Ishikawa (cell line): Measurements from ENCODE around the gene LRFN3.

Experiments
- CEBPB ChIP-seq: IDR thresholded peaks from 2 replicates; pipeline ENCODE4 v1.6.1; 2012
- CREB1 ChIP-seq: IDR thresholded peaks from 2 replicates; pipeline ENCODE4 v1.6.1; 2012; ENCODE audit warnings: low read depth
- EGR1 ChIP-seq: IDR thresholded peaks from 2 replicates; pipeline ENCODE4 v1.6.1; 2012
- EP300 ChIP-seq: IDR thresholded peaks from 2 replicates; pipeline ENCODE4 v1.6.1; 2012; ENCODE audit warnings: borderline replicate concordance
- FOXM1 ChIP-seq: IDR thresholded peaks from 2 replicates; pipeline ENCODE4 v1.6.1; 2012; ENCODE audit warnings: low read depth, borderline replicate concordance
- MAX ChIP-seq: IDR thresholded peaks from 2 replicates; pipeline ENCODE4 v1.6.1; 2012
- NFIC ChIP-seq: IDR thresholded peaks from 2 replicates; pipeline ENCODE4 v1.6.1; 2012
- RAD21 ChIP-seq: IDR thresholded peaks from 2 replicates; pipeline ENCODE4 v1.6.1; 2012; ENCODE audit warnings: low read depth
- REST ChIP-seq: IDR thresholded peaks from 2 replicates; pipeline ENCODE4 v1.6.1; 2012; ENCODE audit warnings: low read depth, mild to moderate bottlenecking
- TAF1 ChIP-seq: IDR thresholded peaks from 2 replicates; pipeline ENCODE4 v1.6.1; 2012; ENCODE audit warnings: low read depth, mild to moderate bottlenecking
- TCF12 ChIP-seq: IDR thresholded peaks from 2 replicates; pipeline ENCODE4 v1.6.1; 2012; ENCODE audit warnings: low read depth
- TEAD4 ChIP-seq: IDR thresholded peaks from 2 replicates; pipeline ENCODE4 v1.6.1; 2012
- USF1 ChIP-seq: IDR thresholded peaks from 2 replicates; pipeline ENCODE4 v1.6.1; 2012
- YY1 ChIP-seq: IDR thresholded peaks from 2 replicates; pipeline ENCODE4 v1.6.1; 2012; ENCODE audit warnings: low read depth
- ZBTB7A ChIP-seq: IDR thresholded peaks from 2 replicates; pipeline ENCODE4 v1.6.1; 2012; ENCODE audit warnings: low read depth

Gene LRFN3

GRCh38 chr19:35983177-35983576 is 47.0 kb downstream of the LRFN3 start:
- TF ChIP-seq TEAD4 (no peak), EGR1 (no peak), USF1 (no peak), YY1 (no peak)

- TF ChIP-seq YY1 (no peak), CEBPB (no peak), EGR1 (no peak), MAX (no peak), EP300 (no peak), NFIC (no peak), TAF1 (no peak), TEAD4 (no peak), RAD21 (no peak), USF1 (no peak), ZBTB7A (no peak), TCF12 (no peak), REST (no peak), CREB1 (no peak), FOXM1 (no peak)
Observed at GRCh38 chr19:35986111-35986510, 49.9 kb downstream of the LRFN3 start.

- no peak for TF ChIP-seq EGR1
- no peak for TF ChIP-seq RAD21
- no peak; the same call in 1 of the 2 replicates for TF ChIP-seq ZBTB7A
- TF ChIP-seq USF1: no peak
- TF ChIP-seq TCF12: no peak
- no peak for TF ChIP-seq CEBPB
- TF ChIP-seq YY1: no peak
- no peak for TF ChIP-seq FOXM1
- TF ChIP-seq EP300: no peak
- no peak for TF ChIP-seq TEAD4
- no peak for TF ChIP-seq REST
- TF ChIP-seq MAX: no peak
- no peak for TF ChIP-seq CREB1
Observed at GRCh38 chr19:35986664-35987570, 50.7 kb downstream of the LRFN3 start.

- TF ChIP-seq TEAD4: no peak
- no peak for TF ChIP-seq MAX
- TF ChIP-seq EP300: no peak
- no peak for TF ChIP-seq CEBPB
- no peak for TF ChIP-seq EGR1
- TF ChIP-seq CREB1: no peak
- TF ChIP-seq USF1: no peak
Observed at GRCh38 chr19:35987571-35987896, 51.4 kb downstream of the LRFN3 start.

- TF ChIP-seq TCF12 (no peak), MAX (no peak), CREB1 (no peak), REST (no peak), NFIC (no peak), ZBTB7A (no peak), TEAD4 (no peak), FOXM1 (no peak), EGR1 (no peak), CEBPB (no peak), USF1 (no peak), EP300 (no peak), YY1 (no peak), TAF1 (no peak), RAD21 (no peak)
Observed at GRCh38 chr19:35988824-35989223, 52.6 kb downstream of the LRFN3 start.
